GM12801 (cell line): ENCODE data around the gene OPN1SW.

Source experiments
- CTCF ChIP-seq: IDR thresholded peaks from one replicate; pipeline ENCODE4 v1.5.1; 2011; ENCODE audit warnings: control low read depth; ENCODE audit not compliant: insufficient read length; ENCODE audit errors: extremely low read depth

The OPN1SW gene, protein sequence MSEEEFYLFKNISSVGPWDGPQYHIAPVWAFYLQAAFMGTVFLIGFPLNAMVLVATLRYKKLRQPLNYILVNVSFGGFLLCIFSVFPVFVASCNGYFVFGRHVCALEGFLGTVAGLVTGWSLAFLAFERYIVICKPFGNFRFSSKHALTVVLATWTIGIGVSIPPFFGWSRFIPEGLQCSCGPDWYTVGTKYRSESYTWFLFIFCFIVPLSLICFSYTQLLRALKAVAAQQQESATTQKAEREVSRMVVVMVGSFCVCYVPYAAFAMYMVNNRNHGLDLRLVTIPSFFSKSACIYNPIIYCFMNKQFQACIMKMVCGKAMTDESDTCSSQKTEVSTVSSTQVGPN

GRCh38 chr7:128775744-128776474 lies at the start of gene OPN1SW:
Gene OPN1SW, minus strand, starts transcription at chr7:128775794. Its CDS starts 13 bp downstream, at chr7:128775781.
- no peak for TF ChIP-seq CTCF

DNA sequence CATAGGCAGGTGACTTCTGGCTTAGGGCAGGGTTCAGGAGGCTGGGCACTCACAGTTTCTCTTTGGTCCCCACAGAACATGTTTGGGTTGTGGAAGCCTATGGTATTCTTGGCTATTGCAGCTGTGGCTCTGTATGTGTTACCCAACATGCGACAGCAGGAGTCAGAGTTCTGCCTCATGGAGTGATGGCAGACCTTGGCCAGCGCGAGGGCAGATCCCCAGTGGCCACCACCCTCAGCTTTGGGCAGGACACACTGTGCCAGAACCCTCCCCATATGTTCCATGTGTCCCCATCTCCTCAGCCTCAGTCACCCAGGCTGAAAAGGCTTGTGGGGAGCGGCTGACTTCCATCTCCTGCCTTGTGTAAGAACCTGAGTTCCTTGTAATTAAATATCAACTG lies 46.1 kb upstream of the OPN1SW start:
- no peak for TF ChIP-seq CTCF

DNA sequence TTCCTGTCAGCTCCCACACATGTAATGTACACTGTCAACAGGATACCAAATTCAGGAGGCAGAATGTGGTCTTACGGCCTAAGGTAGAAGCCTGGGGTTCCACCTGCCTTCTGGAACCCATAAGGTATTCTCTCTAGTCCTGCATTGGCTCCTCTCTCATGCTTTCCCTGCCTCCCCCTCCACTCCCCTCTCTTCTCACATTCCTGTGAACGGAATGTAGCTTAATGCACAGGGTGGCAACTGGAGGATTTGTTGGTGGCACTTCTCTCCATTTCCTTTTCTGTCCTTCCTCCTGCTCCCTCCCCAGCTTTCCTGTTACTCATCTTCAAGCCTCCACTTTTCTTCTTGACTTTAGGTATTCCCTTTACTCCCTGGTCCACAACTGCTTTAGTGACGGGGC lies 43.1 kb upstream of the OPN1SW start:
- no peak for TF ChIP-seq CTCF

DNA sequence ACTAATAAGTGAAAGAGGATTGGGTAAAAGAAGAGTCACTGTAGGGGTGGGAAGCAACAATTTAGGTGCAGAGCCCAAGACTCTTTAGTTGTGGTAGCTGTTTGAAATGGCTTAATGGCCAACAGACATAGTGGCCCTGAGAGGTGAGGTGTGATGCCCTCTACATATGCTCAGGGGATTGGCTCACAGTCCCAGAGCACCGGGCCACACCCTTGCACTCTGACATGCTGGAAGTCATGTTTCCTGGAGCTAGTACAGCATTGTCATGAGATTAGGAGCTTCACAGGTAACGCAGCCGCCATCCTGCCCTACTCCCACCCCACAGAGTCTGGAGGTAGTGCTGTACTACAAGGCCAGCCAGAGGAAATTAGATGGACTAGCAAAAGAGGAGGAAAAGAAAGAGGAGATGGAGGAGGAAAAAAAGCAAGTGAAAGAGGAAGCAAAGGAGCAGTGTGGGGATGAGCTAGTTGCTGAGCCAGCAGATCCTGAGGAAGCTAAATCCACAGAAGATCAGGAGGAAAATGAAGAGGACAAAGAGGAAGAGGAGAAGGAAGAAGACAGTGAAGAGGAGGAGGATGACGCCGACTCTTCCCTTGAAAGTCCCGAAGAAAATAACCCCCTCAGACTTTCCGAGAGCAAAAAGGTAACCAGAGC lies 39.8 kb upstream of the OPN1SW start:
- no peak for TF ChIP-seq CTCF

GRCh38 chr7:128814499-128814898 lies 38.9 kb upstream of the OPN1SW start:
- no peak for TF ChIP-seq CTCF

GRCh38 chr7:128812514-128813168 lies 37.0 kb upstream of the OPN1SW start:
- TF ChIP-seq CTCF, result no peak
